K562 (cell line): ENCODE results near the gene KCNK4. TPM values are rescaled to one million over a fixed set of nuclear protein-coding genes. Genes with fewer than 3 reads are reported as not detected.

Experiments used
- ARNT ChIP-seq, 2 experiments: fragments of 450-650 bp; IDR thresholded peaks; 2 replicates each; pipeline ENCODE4 v1.6.1; 2016; ENCODE audit warnings: mild to moderate bottlenecking in 1 of 2
- ATF3 ChIP-seq, 2 experiments: fragments of 450-650 bp in 1 of 2; sonication (generic) in 1 of 2; formaldehyde crosslinking in 1 of 2; IDR thresholded peaks in 1 of 2; conservative IDR thresholded peaks in 1 of 2; 2 replicates each; pipeline versions ENCODE4 v1.6.1 to v1.8.1; 2016 to 2023; ENCODE audit warnings: mild to moderate bottlenecking in 2 of 2, moderate library complexity in 2 of 2, inconsistent platforms in 1 of 2, missing genetic modification reagents in 1 of 2
- CREB1 ChIP-seq, 2 experiments: sonication (generic) in 1 of 2; formaldehyde crosslinking in 1 of 2; IDR thresholded peaks; 2 replicates each; pipeline versions ENCODE4 v1.6.1 to v1.8.0; 2012 to 2022; ENCODE audit warnings: inconsistent platforms in 1 of 2, mild to moderate bottlenecking in 1 of 2, missing genetic modification reagents in 1 of 2, moderate library complexity in 1 of 2
- CTCFL ChIP-seq: IDR thresholded peaks from 2 replicates; pipeline ENCODE4 v1.6.1; 2011; ENCODE audit warnings: borderline replicate concordance, low read depth, mild to moderate bottlenecking, moderate library complexity, low read length; ENCODE audit not compliant: insufficient read depth, poor library complexity, severe bottlenecking
- DNMT1 ChIP-seq: fragments of 450-650 bp; IDR thresholded peaks from 2 replicates; pipeline ENCODE4 v1.6.1; 2016; ENCODE audit warnings: antibody characterized with exemption, mild to moderate bottlenecking
- FOXP1 ChIP-seq: sonication (generic); formaldehyde crosslinking; IDR thresholded peaks from 2 replicates; pipeline ENCODE4 v1.8.0; 2022; ENCODE audit warnings: mild to moderate bottlenecking, missing genetic modification reagents
- HDAC2 ChIP-seq: fragments of 450-650 bp; IDR thresholded peaks from 2 replicates; pipeline ENCODE4 v1.6.1; 2016; ENCODE audit warnings: mild to moderate bottlenecking
- HNRNPH1 ChIP-seq: fragments of 200-400 bp; formaldehyde crosslinking; optimal IDR thresholded peaks from 2 replicates; pipeline ENCODE3; 2017; ENCODE audit warnings: low read depth, mild to moderate bottlenecking, low read length, moderate library complexity
- JUN ChIP-seq, 2 experiments: sonication (generic) in 1 of 2; formaldehyde crosslinking in 1 of 2; IDR thresholded peaks; 2 replicates each; pipeline versions ENCODE4 v1.6.1 to v1.8.0; 2012 to 2022; ENCODE audit warnings: borderline replicate concordance in 2 of 2, mild to moderate bottlenecking in 2 of 2, improper control_type of control experiment in 1 of 2, low read depth in 1 of 2, low read length in 1 of 2, missing genetic modification reagents in 1 of 2
- MAFF ChIP-seq: IDR thresholded peaks from 2 replicates; pipeline ENCODE4 v1.6.1; 2012; ENCODE audit warnings: low read length, improper control_type of control experiment
- NR3C1 ChIP-seq: sonication (generic); formaldehyde crosslinking; IDR thresholded peaks from 2 replicates; pipeline ENCODE4 v1.8.1; 2022; ENCODE audit warnings: missing genetic modification reagents
- OTX1 ChIP-seq: fragments of 450-650 bp; formaldehyde crosslinking; IDR thresholded peaks from 2 replicates; pipeline ENCODE4 v1.4.0; 2022; ENCODE audit warnings: mild to moderate bottlenecking
- SNRNP70 ChIP-seq: fragments of 200-400 bp; formaldehyde crosslinking; optimal IDR thresholded peaks from 2 replicates; pipeline ENCODE3; 2017; ENCODE audit warnings: low read depth, low read length
- SRSF1 ChIP-seq: fragments of 200-400 bp; formaldehyde crosslinking; IDR thresholded peaks from 2 replicates; pipeline ENCODE4 v1.6.1; 2017; ENCODE audit warnings: mild to moderate bottlenecking, low read depth, low read length, moderate library complexity
- TAF1 ChIP-seq: IDR thresholded peaks from 2 replicates; pipeline ENCODE4 v1.6.1; 2011; ENCODE audit warnings: mild to moderate bottlenecking, low read length, moderate library complexity; ENCODE audit not compliant: insufficient read depth, control insufficient read depth, severe bottlenecking; ENCODE audit errors: extremely low read depth
- TARDBP ChIP-seq: fragments of 450-650 bp; IDR thresholded peaks from 2 replicates; pipeline ENCODE4 v1.6.1; 2016
- VEZF1 ChIP-seq: fragments of 200-800 bp; sonication (Bioruptor generic); IDR thresholded peaks from 2 replicates; pipeline ENCODE4 v1.6.1; 2017; ENCODE audit warnings: missing genetic modification characterization, missing compliant biosample characterization
- ZBED1 ChIP-seq: IDR thresholded peaks from 2 replicates; pipeline ENCODE4 v1.6.1; 2014
- ZBTB5 ChIP-seq: fragments of 450-650 bp; IDR thresholded peaks from 2 replicates; pipeline ENCODE4 v1.6.1; 2017; ENCODE audit warnings: antibody characterized with exemption
- ZFX ChIP-seq: sonication (generic); formaldehyde crosslinking; IDR thresholded peaks from 2 replicates; pipeline ENCODE4 v1.8.0; 2022; ENCODE audit warnings: mild to moderate bottlenecking, missing genetic modification reagents, moderate library complexity
- polyA plus RNA-seq, 8 experiments: library from polyadenylated mRNA; depleted of rRNA in 4 of 8; stranded (reverse) in 5 of 8; unstranded in 3 of 8; fragments of >200 nt; fragmentation: Nextera tagmentation in 2 of 8; fragmentation: Illumina TruSeq in 1 of 8; extraction: Ambion mirVana in 2 of 8; extraction: Trizol in 1 of 8; gene quantifications; 2 replicates each; pipeline versions ENCODE4 v1.2.1 to v1.2.3, GENCODE V29; 2011 to 2014; ENCODE audit warnings: inconsistent platforms in 1 of 8, missing spikeins in 1 of 8
- total RNA-seq, 7 experiments: library from RNA; depleted of rRNA in 6 of 7; stranded (reverse); fragments of >200 nt in 6 of 7; fragmentation: Illumina TruSeq in 2 of 7; extraction: Trizol in 2 of 7; gene quantifications; 2 replicates each; pipeline versions ENCODE4 v1.2.1 to v1.2.3, GENCODE V29; 2011 to 2021; ENCODE audit warnings: low replicate concordance in 1 of 7

The KCNK4 gene
- total and polyA plus RNA-seq, 9 of the 15 experiments (the other 6 are each of a cell fraction or from before 2014, with no cell fraction given): not detected

GRCh38 chr11:64304316-64305072 lies 13.4 kb downstream of the KCNK4 start (continued):
- TF ChIP-seq JUN (IDR thresholded peaks at IDR 0.05; ENCODE audit: borderline replicate concordance, low read depth, low read length) (peak; percentile 56; the same call in 1 of the 2 replicates), JUN (CRISPR knock-in tag; IDR thresholded peaks at IDR 0.05; ENCODE audit: borderline replicate concordance) (no peak), HDAC2 (peak; percentile 72), TARDBP (peak; percentile 73; the same call in 1 of the 2 replicates), CTCFL (peak; percentile 90), DNMT1 (0 out of 2 replicates have a peak, but pooled peaks have one; percentile 90), FOXP1 (CRISPR knock-in tag) (peak; percentile 81; the same call in 1 of the 2 replicates), TAF1 (peak; percentile 43), HNRNPH1 (no peak), MAFF (no peak), ZBED1 (no peak), CREB1 (IDR thresholded peaks at IDR 0.05) (no peak), CREB1 (CRISPR knock-in tag; IDR thresholded peaks at IDR 0.05) (peak; percentile 58; the same call in 1 of the 2 replicates), VEZF1 (CRISPR knock-in tag) (no peak), ZBTB5 (no peak), ZFX (CRISPR knock-in tag) (peak; percentile 73), SRSF1 (no peak), SNRNP70 (no peak), NR3C1 (CRISPR knock-in tag) (no peak), OTX1 (CRISPR knock-in tag) (no peak), ARNT (IDR thresholded peaks at IDR 0.05) (no peak), ATF3 (IDR thresholded peaks at IDR 0.05) (peak; percentile 54), ATF3 (CRISPR knock-in tag; conservative IDR thresholded peaks at IDR 0.05) (0 out of 2 replicates have a peak, but pooled peaks have one; percentile 61)
